Stimulated activated CD8-positive, alpha-beta memory T cell treated with anti-CD3 and anti-CD28 coated beads, Interleukin-4, amount 100 ng/mL, for 24 hours (primary cell): Measurements from ENCODE around the gene ABCB11.
"Not testable (repeated sequence)": the region's sequence is repeated elsewhere in the genome, so short reads cannot be mapped to it uniquely, and the experiment has no call there.

Source experiments
- DNase-seq: peaks from one replicate; pipeline ENCODE4 v3.0.0-alpha.2; 2020; ENCODE audit warnings: low read depth

ABCB11 gene

GRCh38 chr2:169031202-169031601 lies at the start of gene ABCB11:
TSS of gene ABCB11 (minus strand) at chr2:169031324. CDS start at chr2:169018125, 13,199 bp downstream.
- DNase-seq: no peak

DNA sequence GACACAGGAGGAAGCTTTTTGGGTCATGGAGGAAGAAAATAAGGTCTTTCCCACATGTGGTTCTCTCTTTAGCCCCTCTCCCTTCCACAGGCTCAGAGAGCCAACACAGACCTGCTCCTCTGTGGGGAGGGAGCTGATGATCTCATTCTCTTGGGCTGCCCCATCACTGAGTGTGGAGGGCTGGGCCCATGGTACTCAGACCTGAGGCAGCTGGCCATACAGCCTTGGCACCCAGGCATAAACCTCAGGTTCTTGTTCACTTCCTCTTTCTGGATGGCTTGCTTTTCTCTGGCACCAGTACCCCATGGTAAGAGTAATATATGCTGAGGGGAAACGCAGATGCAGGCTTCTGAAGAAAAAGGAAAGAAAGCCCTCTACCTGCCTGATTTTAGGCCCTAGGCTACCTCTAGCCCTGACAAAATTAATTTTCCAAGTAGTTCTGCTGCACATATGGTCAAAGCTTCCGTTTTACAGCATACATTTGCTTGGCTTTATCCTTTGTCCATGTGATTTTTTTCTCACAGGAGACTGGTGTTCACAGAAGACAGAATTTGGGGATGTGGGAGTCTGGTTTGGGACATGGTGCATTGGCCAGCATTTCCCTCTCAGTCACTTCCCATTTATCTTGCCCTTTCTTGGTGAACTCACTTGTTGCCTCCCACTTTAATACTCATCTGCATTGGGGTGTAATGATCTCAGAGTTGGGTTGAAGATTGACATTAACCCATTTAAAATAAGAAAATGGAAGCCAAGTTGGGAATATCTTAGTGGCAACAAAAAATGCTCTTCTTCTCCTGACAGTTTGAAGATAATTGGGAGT lies 49.3 kb upstream of the ABCB11 start:
- no peak for DNase-seq

GRCh38 chr2:169077674-169078240 lies 46.6 kb upstream of the ABCB11 start:
- no peak for DNase-seq

GRCh38 chr2:169073963-169074751 lies 43.0 kb upstream of the ABCB11 start:
- DNase-seq: no peak

DNA sequence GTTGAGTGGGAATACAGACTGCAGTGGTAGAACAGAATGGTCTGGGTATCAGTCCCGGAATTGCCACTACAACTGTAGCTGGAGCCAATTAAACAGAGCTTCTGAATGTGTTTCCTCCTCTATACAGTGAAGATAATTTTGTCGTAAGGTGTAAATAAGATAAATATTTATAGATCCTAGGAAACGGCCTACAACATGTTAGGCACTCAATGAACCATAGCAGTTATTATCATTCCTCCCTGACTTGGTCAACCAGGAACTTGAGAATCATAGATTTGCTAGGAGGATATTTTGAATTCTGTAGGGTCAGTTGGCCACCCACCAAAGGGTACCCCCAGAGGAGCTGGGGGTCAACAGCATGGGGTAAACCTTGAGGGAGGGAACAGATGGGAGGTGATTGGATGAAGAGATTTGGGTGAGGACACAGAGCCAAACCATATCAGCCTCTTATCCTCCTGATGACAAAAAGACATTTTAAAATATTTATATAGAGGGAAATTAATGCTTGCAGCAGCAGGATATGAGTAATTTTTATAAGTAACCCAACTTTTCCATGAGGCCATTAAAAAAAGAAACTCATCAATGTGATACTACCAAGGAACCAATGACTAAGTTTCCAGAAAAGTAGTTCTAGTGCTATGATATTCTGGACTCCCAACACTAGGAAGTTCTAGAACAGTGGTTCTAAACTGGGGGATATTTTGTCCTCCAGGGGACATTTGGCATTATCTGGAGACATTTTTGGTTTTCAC lies 42.3 kb upstream of the ABCB11 start:
- no peak for DNase-seq

DNA sequence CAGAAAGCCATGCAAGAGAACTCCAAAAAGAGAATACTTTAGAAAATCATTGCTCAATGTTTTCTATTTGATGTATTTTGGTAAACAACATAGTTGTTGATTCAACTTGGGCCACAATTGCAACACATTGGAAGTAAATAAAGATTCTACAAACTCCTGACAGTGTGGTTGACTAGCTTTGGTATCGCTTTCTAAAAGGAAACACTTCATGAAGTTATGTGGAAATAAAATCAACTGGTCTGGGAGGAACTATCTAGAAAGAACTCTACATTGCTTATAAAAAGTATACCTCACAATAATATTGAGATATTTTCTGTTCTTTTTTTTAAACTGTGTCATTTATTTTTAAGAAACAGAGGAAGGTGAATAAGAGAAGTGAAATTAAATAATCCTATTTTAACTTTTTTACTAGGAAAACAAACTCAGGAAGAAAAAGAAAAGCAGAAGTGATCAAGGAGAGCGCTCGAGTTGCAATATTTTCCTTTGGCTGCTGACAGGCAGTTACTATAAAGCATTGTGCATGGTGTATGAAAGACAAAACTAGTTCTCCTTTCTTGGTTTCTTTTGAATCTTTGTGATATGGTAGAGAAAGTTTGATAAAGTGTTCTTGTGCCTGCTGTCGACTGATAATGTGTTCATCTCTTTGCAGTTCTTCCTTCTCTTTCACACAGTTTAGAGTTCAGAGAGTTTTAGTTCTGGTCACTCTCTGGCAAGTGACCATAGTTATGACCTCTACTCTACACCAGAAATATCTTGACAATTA lies 41.2 kb upstream of the ABCB11 start:
- no peak for DNase-seq

GRCh38 chr2:169071455-169071854 lies 40.3 kb upstream of the ABCB11 start:
- DNase-seq: no peak

GRCh38 chr2:169069833-169070232 lies 38.7 kb upstream of the ABCB11 start:
- DNase-seq: no peak

DNA sequence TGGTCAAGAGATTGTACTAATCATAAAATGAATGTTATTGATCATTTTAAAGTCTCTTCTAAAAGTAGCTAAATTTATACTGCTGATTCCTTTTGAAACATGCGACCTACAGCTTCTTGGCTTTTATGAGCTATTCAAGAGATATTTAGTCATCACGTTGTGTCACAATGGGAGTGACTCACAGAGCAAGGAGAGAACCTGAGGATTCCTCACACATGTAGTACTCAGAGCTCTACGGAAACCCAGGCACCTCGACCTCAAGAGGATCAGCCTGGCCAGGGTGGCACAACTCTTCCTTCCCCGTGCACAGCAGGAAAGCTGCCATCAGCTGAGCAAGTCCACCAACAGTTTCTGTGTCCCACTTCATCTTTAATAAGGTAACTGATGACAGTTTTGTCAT lies 38.2 kb upstream of the ABCB11 start, which contains the start of gene DHRS9:
TSS of gene DHRS9 (plus strand) at position 223 of the 400 bp plus-strand sequence. CDS start 12,019 bp downstream, outside the sequence.
- DNase-seq: no peak

GRCh38 chr2:169066897-169067296 lies 35.8 kb upstream of the ABCB11 start:
- DNase-seq: no peak

DNA sequence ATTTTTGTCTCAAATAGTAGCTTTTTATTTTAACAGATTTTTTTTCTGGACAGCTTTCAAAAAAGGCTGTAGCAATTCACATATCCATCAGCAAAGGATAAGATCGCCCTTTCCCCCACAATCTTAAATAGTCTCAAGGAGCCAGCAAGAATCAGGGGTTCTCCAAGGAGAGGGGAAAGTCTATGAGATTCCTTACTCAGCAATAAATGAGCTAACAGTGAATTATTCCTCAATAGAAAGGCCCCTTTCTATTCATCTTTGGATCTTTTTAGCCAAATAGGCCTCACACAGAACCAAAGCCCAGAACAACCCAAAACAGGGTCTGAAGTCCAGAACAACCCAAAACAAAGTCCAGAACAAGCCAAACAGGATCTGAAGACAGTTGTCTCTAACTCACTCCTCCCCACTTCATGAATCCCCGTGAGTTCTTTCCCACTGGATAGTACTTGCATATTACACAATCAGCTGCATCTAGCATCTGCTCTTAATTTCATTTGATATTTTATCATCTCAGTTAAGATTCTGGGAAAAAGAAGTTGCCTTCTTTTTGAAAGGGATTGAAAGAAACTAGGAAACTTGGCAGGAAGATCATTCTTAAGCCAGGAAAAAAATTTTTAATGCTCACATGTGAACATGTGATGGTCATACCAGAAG lies 34.9 kb upstream of the ABCB11 start:
- DNase-seq: no peak

GRCh38 chr2:169065422-169065821 lies 34.3 kb upstream of the ABCB11 start:
- no peak for DNase-seq

DNA sequence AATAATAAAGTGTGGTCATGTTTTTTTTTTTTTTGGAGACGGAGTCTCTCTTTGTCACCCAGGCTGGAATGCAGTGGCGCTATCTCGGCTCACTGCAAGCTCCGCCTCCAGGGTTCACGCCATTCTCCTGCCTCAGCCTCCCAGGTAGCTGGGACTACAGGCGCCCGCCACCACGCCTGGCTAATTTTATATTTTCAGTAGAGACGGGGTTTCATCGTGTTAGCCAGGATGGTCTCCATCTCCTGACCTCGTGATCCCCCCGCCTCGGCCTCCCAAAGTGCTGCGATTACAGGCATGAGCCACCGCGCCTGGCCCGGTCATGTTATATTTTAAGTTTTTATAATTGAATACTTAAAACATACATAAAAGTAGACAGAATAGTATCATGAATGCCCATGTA lies 33.1 kb upstream of the ABCB11 start:
- DNase-seq: not testable (repeated sequence)

DNA sequence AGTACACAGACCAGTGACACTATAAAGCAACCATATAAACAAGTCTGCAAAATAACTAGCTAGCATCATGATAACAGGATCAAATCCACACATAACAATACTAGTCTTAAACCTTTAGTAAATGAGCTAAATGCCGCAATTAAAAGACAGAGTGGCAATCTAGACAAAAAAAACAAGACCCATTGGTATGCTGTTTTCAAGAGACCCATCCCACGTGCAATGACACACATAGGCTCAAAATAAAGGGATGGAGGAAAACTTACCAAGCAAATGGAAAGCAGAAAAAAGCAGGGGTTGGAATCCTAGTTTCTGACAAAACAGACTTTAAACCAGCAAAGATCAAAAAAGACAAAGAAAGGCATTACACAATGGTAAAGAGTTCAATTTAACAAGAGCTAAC lies 23.5 kb upstream of the ABCB11 start:
- not testable (repeated sequence) for DNase-seq

DNA sequence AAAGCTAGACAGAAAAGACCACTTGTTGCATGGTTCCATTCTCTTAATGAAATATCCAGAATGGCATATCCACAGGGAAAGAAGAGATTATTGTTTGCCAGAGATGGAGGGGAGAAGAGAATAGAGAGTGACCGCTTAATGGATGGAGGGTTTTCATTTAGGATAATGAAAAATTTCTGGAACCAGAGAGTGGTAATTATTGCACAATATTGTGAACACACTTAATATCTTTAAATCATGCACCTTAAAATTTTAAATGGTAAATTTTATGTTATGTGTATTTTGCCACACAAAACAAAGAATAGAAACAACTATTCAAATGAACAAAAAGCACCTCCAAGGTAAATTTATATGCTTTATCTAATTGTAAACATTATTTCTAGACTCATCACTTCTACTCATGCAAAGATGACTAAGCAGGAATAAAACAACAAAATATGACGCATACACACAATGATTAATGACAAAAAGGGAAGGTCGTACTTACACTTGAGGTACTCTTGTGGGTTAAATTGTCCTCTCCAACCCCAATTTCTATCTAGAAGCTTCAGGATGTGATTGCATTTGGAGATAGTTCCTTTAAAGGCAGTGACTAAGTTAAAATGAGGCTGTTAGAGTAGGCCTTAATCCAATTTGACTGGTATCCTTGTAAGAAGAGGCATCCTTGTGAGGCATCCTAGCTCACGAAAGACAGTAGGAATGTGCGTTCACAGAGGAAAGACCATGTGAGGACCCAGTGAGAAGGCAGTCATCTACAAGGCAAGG lies 19.5 kb upstream of the ABCB11 start:
- no peak for DNase-seq

DNA sequence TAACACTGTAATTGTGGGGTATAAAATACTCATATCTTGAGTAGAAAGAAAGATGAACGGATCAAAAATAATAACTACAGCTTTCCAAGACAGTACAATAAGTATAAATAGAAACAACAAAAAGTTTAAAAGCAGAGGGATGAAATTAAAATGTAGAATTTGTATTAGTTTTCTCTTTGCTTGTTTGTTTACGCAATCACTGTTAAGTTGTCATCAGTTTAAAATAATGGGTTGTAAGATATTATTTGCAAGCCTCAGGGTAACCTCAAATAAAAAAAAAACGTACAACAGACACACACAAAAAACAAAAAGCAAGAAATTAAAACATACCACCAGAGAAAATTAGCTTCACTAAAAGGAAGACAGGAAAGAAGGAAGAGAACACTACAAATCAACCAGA lies 18.0 kb upstream of the ABCB11 start:
- no peak for DNase-seq

GRCh38 chr2:169047256-169048250 lies 16.4 kb upstream of the ABCB11 start:
- DNase-seq: no peak

DNA sequence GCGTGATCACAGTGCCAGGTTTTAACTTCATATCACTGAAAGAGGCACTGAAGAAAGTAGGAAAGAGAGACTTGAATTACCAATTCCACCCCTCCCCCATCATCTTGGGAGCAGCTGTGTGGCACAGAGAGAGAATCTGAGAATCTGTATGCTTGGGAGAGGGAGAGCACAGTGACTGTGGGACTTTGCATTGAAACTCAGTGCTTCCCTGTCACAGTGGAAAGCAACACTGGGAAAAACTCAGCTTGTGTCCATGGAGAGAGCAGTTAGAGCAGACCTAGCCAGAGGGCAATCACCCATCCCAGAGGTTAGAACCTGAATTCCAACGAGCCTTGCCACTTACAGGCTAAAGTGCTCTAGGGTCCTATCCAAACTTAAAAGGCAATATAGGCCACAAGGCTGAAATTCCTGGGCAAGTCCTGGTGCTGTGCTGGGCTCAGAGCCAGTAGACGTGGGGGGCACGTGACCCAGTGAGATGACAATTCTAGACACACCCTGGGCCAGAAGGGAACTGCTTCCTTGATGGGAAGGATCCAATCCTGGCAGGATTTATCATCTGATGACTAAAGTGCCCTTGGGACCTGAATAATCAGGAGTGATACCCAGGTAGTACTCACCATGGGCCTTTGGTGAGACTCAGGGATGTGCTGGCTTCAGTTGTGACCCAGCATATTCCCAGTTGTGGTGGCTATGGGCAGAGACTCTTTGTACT lies 15.5 kb upstream of the ABCB11 start:
- no peak for DNase-seq
